K562 (cell line): ENCODE data around the gene GGA3. TPM values are rescaled to one million over a fixed set of nuclear protein-coding genes. Genes with fewer than 3 reads are reported as not detected.
A peak's percentile ranks its signal among the peaks of the same experiment; 100 is the strongest.

Source experiments
- BMI1 ChIP-seq: fragments of 150-350 bp; IDR thresholded peaks from 2 replicates; pipeline ENCODE4 v1.6.1; 2014; ENCODE audit warnings: low read length
- CBX3 ChIP-seq, 2 experiments: IDR thresholded peaks; 1 replicate in 1 of 2; 2 replicates in 1 of 2; pipeline ENCODE4 v1.6.1; 2012; ENCODE audit warnings: inconsistent platforms in 2 of 2, low read length in 2 of 2, borderline replicate concordance in 1 of 2, control low read depth in 1 of 2
- CEBPB ChIP-seq: fragments of 450-650 bp; IDR thresholded peaks from 2 replicates; pipeline ENCODE4 v1.6.1; 2016; ENCODE audit warnings: missing genetic modification characterization, missing compliant biosample characterization
- COPS2 ChIP-seq: fragments of 450-650 bp; conservative IDR thresholded peaks from 2 replicates; pipeline ENCODE4 v1.6.1; 2016; ENCODE audit warnings: mild to moderate bottlenecking, moderate library complexity
- DPF2 ChIP-seq: fragments of 450-650 bp; IDR thresholded peaks from 2 replicates; pipeline ENCODE4 v1.6.1; 2016
- ELF1 ChIP-seq: fragments of 200-800 bp; sonication (Bioruptor generic); IDR thresholded peaks from 2 replicates; pipeline ENCODE4 v1.6.1; 2016; ENCODE audit warnings: missing genetic modification characterization, missing compliant biosample characterization
- FOS ChIP-seq: IDR thresholded peaks from 3 replicates; pipeline ENCODE4 v1.6.1; 2011; ENCODE audit not compliant: insufficient read length; ENCODE audit errors: extremely low read depth
- KDM2B ChIP-seq: fragments of 250-450 bp; sonication (Bioruptor Pico); IDR thresholded peaks from 2 replicates; pipeline ENCODE4 v1.8.0; 2021; ENCODE audit warnings: mild to moderate bottlenecking, moderate library complexity
- KLF16 ChIP-seq: IDR thresholded peaks from 2 replicates; pipeline ENCODE4 v1.6.1; 2016; ENCODE audit warnings: antibody characterized with exemption
- KLF6 ChIP-seq: fragments of 250-450 bp; sonication (Bioruptor Pico); IDR thresholded peaks from 2 replicates; pipeline ENCODE4 v1.4.0; 2020; ENCODE audit warnings: mild to moderate bottlenecking, moderate library complexity, borderline replicate concordance
- L3MBTL2 ChIP-seq: fragments of 450-650 bp; IDR thresholded peaks from 2 replicates; pipeline ENCODE4 v1.6.1; 2016; ENCODE audit warnings: mild to moderate bottlenecking, moderate library complexity
- NFE2L1 ChIP-seq: fragments of 450-650 bp; IDR thresholded peaks from 2 replicates; pipeline ENCODE4 v1.6.1; 2016; ENCODE audit warnings: missing genetic modification characterization, low read depth, mild to moderate bottlenecking, missing compliant biosample characterization, moderate library complexity, borderline replicate concordance
- NR3C1 ChIP-seq: sonication (generic); formaldehyde crosslinking; IDR thresholded peaks from 2 replicates; pipeline ENCODE4 v1.8.1; 2022; ENCODE audit warnings: missing genetic modification reagents
- PHF20 ChIP-seq: fragments of 450-650 bp; IDR thresholded peaks from 2 replicates; pipeline ENCODE4 v1.6.1; 2018; ENCODE audit not compliant: partially characterized antibody
- POLR2H ChIP-seq: IDR thresholded peaks from 2 replicates; pipeline ENCODE4 v1.6.1; 2016; ENCODE audit warnings: missing genetic modification characterization, low read depth, mild to moderate bottlenecking, control low read depth, missing compliant biosample characterization, moderate library complexity
- SIX5 ChIP-seq, 2 experiments: IDR thresholded peaks; 2 replicates each; pipeline ENCODE4 v1.6.1; 2011; ENCODE audit warnings: low read length in 2 of 2, borderline replicate concordance in 1 of 2, low read depth in 1 of 2, mild to moderate bottlenecking in 1 of 2, moderate library complexity in 1 of 2; ENCODE audit not compliant: insufficient read depth in 1 of 2
- SLC30A9 ChIP-seq: fragments of 250-450 bp; sonication (Bioruptor Pico); IDR thresholded peaks from 2 replicates; pipeline ENCODE4 v1.8.0; 2022; ENCODE audit warnings: mild to moderate bottlenecking, moderate library complexity
- SNIP1 ChIP-seq: fragments of 450-650 bp; IDR thresholded peaks from 2 replicates; pipeline ENCODE4 v1.7.1; 2017; ENCODE audit warnings: low read depth, mild to moderate bottlenecking
- SP1 ChIP-seq: sonication (generic); formaldehyde crosslinking; IDR thresholded peaks from 2 replicates; pipeline ENCODE4 v1.8.1; 2022; ENCODE audit warnings: mild to moderate bottlenecking, missing genetic modification reagents
- SRSF3 ChIP-seq: fragments of 200-400 bp; formaldehyde crosslinking; IDR thresholded peaks from 2 replicates; pipeline ENCODE4 v1.6.1; 2016; ENCODE audit warnings: mild to moderate bottlenecking, low read length, moderate library complexity; ENCODE audit not compliant: insufficient read depth
- STAT6 ChIP-seq: sonication (generic); formaldehyde crosslinking; IDR thresholded peaks from 2 replicates; pipeline ENCODE4 v1.8.1; 2023; ENCODE audit warnings: mild to moderate bottlenecking, missing genetic modification reagents
- THAP7 ChIP-seq: fragments of 250-450 bp; sonication (Bioruptor Pico); IDR thresholded peaks from 2 replicates; pipeline ENCODE4 v1.5.0; 2021
- ZNF280A ChIP-seq: fragments of 450-650 bp; IDR thresholded peaks from 2 replicates; pipeline ENCODE4 v1.6.1; 2018; ENCODE audit warnings: mild to moderate bottlenecking, low read depth; ENCODE audit not compliant: partially characterized antibody
- ZNF717 ChIP-seq: fragments of 250-450 bp; sonication (Bioruptor Pico); IDR thresholded peaks from 2 replicates; pipeline ENCODE4 v1.5.0; 2021
- ZNF778 ChIP-seq: fragments of 450-650 bp; formaldehyde crosslinking; IDR thresholded peaks from 2 replicates; pipeline ENCODE4 v1.4.0; 2020; ENCODE audit warnings: mild to moderate bottlenecking, moderate library complexity
- polyA plus RNA-seq, 8 experiments: library from polyadenylated mRNA; depleted of rRNA in 4 of 8; stranded (reverse) in 5 of 8; unstranded in 3 of 8; fragments of >200 nt; fragmentation: Nextera tagmentation in 2 of 8; fragmentation: Illumina TruSeq in 1 of 8; extraction: Ambion mirVana in 2 of 8; extraction: Trizol in 1 of 8; gene quantifications; 2 replicates each; pipeline versions ENCODE4 v1.2.1 to v1.2.3, GENCODE V29; 2011 to 2014; ENCODE audit warnings: inconsistent platforms in 1 of 8, missing spikeins in 1 of 8
- total RNA-seq, 7 experiments: library from RNA; depleted of rRNA in 6 of 7; stranded (reverse); fragments of >200 nt in 6 of 7; fragmentation: Illumina TruSeq in 2 of 7; extraction: Trizol in 2 of 7; gene quantifications; 2 replicates each; pipeline versions ENCODE4 v1.2.1 to v1.2.3, GENCODE V29; 2011 to 2021; ENCODE audit warnings: low replicate concordance in 1 of 7
- TF ChIP-seq, protein P1 (sequence below): fragments of 250-450 bp; sonication (Bioruptor Pico); IDR thresholded peaks from 2 replicates; pipeline ENCODE4 v1.8.0; 2022; ENCODE audit warnings: moderate library complexity, mild to moderate bottlenecking, inconsistent platforms

GGA3 gene
- total and polyA plus RNA-seq, 9 of the 15 experiments (the other 6 are each of a cell fraction or from before 2014, with no cell fraction given) = 5.7 to 64.9 (median 25.4) TPM

DNA sequence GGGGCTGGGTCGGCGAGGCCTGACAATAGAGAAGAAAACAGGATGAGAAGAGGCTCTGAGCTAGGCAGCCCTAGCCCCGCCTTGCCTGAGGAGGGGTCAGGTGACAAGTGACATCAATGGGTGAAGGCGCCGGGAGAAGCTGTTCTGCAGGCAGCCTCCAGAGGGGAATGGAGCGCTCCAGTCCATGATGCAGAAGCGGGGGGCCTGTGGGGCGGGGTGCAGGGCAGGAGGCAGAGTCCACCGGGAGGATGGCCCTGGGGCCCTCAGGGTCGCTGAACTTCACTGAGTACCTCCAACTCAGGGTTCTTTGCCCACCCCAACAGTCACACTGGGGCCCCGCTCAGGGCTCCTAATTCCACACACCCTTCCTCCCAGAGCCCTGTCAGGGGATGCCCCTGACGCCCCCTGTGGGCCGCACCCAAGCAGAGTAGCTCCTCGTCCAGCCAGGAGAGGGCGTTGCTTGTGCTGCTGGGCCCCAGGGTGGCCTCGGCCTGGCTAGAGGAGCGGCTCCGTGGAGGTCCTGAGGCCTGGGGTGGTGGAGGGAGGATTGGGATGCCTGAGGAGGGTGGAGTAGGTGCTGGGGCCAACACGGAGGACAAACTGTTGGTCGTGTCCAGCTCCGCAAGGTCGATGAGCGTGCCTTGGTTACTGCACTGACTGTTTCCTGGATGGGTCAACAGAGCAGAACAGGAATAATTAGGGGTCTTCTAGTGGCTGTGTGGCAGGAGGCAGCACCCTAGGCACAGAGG is 20.8 kb downstream of the GGA3 start (continued):
- TF ChIP-seq STAT6 (no peak), FOS (no peak), SLC30A9 (no peak), DPF2 (no peak), ZNF280A (no peak), L3MBTL2 (peak; percentile 32; the same call in 1 of the 2 replicates), THAP7 (CRISPR knock-in tag) (no peak), SP1 (no peak), NFE2L1 (tag) (no peak), NR3C1 (no peak), CEBPB (tag) (no peak), ZNF717 (CRISPR knock-in tag) (no peak), BMI1 (no peak), KLF16 (peak; percentile 44; the same call in 1 of the 2 replicates), ZNF778 (no peak), PHF20 (peak; percentile 20), ELF1 (tag) (no peak), KLF6 (CRISPR knock-in tag) (no peak), KDM2B (no peak), SNIP1 (no peak), SIX5 (IDR thresholded peaks at IDR 0.05; ENCODE audit: borderline replicate concordance in 1 of 2, insufficient read depth in 1 of 2, low read depth in 1 of 2, low read length in 2 of 2) (no peak), POLR2H (no peak), COPS2 (no peak), SRSF3 (no peak), CBX3 (IDR thresholded peaks at IDR 0.05; ENCODE audit: borderline replicate concordance in 1 of 2, low read length in 2 of 2) (0 out of 3 replicates have a peak, but pooled peaks of 1 of the 2 experiments have one; percentile 72)
- TF ChIP-seq, protein P1, sequence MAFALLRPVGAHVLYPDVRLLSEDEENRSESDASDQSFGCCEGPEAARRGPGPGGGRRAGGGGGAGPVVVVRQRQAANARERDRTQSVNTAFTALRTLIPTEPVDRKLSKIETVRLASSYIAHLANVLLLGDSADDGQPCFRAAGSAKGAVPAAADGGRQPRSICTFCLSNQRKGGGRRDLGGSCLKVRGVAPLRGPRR = no peak
